GM21447 (cell line): ENCODE results near the gene ATXN7.
A peak's percentile ranks its signal among the peaks of the same experiment; 100 is the strongest.

Experiments used
- ATAC-seq: cut with Tn5 transposase; IDR thresholded peaks from one replicate; pipeline ENCODE4 v1.9.1; 2021; ENCODE audit not compliant: unreplicated experiment

The ATXN7 gene

GRCh38 chr3:63863150-63864007 is at the start of gene ATXN7, which contains the start of gene THOC7:
Gene ATXN7 (plus strand): TSS chr3:63863867. CDS start chr3:63912599, 48,732 bp downstream.
Gene THOC7 (minus strand): TSS chr3:63863805. CDS start chr3:63863790, 15 bp downstream.
- peak; percentile 65 for ATAC-seq

- ATAC-seq = no peak
Measured at GRCh38 chr3:63814237-63814636, 49.4 kb upstream of the ATXN7 start.

GRCh38 chr3:63817225-63817624 is 46.4 kb upstream of the ATXN7 start:
- no peak for ATAC-seq

GRCh38 chr3:63818282-63819150 is 45.2 kb upstream of the ATXN7 start:
- ATAC-seq = peak; percentile 81

- no peak for ATAC-seq
Measured at GRCh38 chr3:63819151-63819398, 44.6 kb upstream of the ATXN7 start, which contains the start of gene C3orf49. Gene C3orf49 (plus strand): TSS chr3:63819299. CDS start chr3:63819472, 173 bp downstream.

- no peak for ATAC-seq
Measured at GRCh38 chr3:63824309-63824708, 39.4 kb upstream of the ATXN7 start.

GRCh38 chr3:63830526-63830925 is 33.1 kb upstream of the ATXN7 start:
- no peak for ATAC-seq

GRCh38 chr3:63832395-63832794 is 31.3 kb upstream of the ATXN7 start:
- no peak for ATAC-seq

- ATAC-seq = no peak
Measured at GRCh38 chr3:63841704-63842103, 22.0 kb upstream of the ATXN7 start.

- no peak for ATAC-seq
Measured at GRCh38 chr3:63842127-63842526, 21.5 kb upstream of the ATXN7 start.

- ATAC-seq = no peak
Measured at GRCh38 chr3:63845215-63845614, 18.5 kb upstream of the ATXN7 start.

- ATAC-seq = no peak
Measured at GRCh38 chr3:63847718-63848450, 15.8 kb upstream of the ATXN7 start.

- no peak for ATAC-seq
Measured at GRCh38 chr3:63849175-63849574, 14.5 kb upstream of the ATXN7 start.

- no peak for ATAC-seq
Measured at GRCh38 chr3:63851287-63851686, 12.4 kb upstream of the ATXN7 start.

- no peak for ATAC-seq
Measured at GRCh38 chr3:63853106-63853505, 10.6 kb upstream of the ATXN7 start.

- no peak for ATAC-seq
Measured at GRCh38 chr3:63855333-63855940, 8.2 kb upstream of the ATXN7 start.

GRCh38 chr3:63857311-63857710 is 6.4 kb upstream of the ATXN7 start:
- no peak for ATAC-seq

- ATAC-seq = no peak
Measured at GRCh38 chr3:63860776-63861175, 2.9 kb upstream of the ATXN7 start.

GRCh38 chr3:63861306-63861705 is 2.4 kb upstream of the ATXN7 start:
- no peak for ATAC-seq

GRCh38 chr3:63862804-63863149 is 890 bp upstream of the ATXN7 start:
- peak; percentile 13 for ATAC-seq
